KMS-11 (cell line): ENCODE measurements around the gene PGAM5.

Experiments
- H2AFZ ChIP-seq: fragments of 200-600 bp; sonication (generic); 2 replicates; pipeline ENCODE4 v1.6.1; 2016; ENCODE audit warnings: antibody characterized with exemption, mixed run types, low read depth
- H3K27ac ChIP-seq: fragments of 200-600 bp; sonication (generic); 2 replicates; pipeline ENCODE4 v1.6.1; 2016; ENCODE audit warnings: mild to moderate bottlenecking, mixed run types
- H3K27me3 ChIP-seq: fragments of 200-600 bp; sonication (generic); 2 replicates; pipeline ENCODE4 v1.6.1; 2017; ENCODE audit warnings: mild to moderate bottlenecking, low read depth, mixed run types, moderate library complexity; ENCODE audit not compliant: insufficient read depth
- H3K36me3 ChIP-seq: fragments of 200-600 bp; sonication (generic); 2 replicates; pipeline ENCODE4 v1.6.1; 2017; ENCODE audit warnings: mild to moderate bottlenecking, mixed run types; ENCODE audit not compliant: insufficient read depth
- H3K4me1 ChIP-seq: fragments of 200-600 bp; sonication (generic); 2 replicates; pipeline ENCODE4 v1.6.1; 2016; ENCODE audit warnings: mild to moderate bottlenecking, low read depth, mixed run types; ENCODE audit not compliant: poor library complexity, severe bottlenecking
- H3K4me2 ChIP-seq: fragments of 200-600 bp; sonication (generic); 2 replicates; pipeline ENCODE4 v1.7.0; 2016; ENCODE audit warnings: mild to moderate bottlenecking, mixed run types
- H3K4me3 ChIP-seq: fragments of 200-600 bp; sonication (generic); IDR thresholded peaks from 2 replicates; pipeline ENCODE4 v1.6.1; 2017; ENCODE audit warnings: low read depth, low read length, mixed read lengths; ENCODE audit not compliant: insufficient read depth
- H3K79me2 ChIP-seq: fragments of 200-600 bp; sonication (generic); 2 replicates; pipeline ENCODE4 v1.6.1; 2016; ENCODE audit warnings: low read depth, mixed run types; ENCODE audit not compliant: insufficient read depth
- H3K9ac ChIP-seq: fragments of 200-600 bp; sonication (generic); 2 replicates; pipeline ENCODE4 v1.6.1; 2016; ENCODE audit warnings: mild to moderate bottlenecking, mixed run types
- H4K20me1 ChIP-seq: fragments of 200-600 bp; sonication (generic); 2 replicates; pipeline ENCODE4 v1.6.1; 2016; ENCODE audit warnings: mild to moderate bottlenecking, mixed run types; ENCODE audit not compliant: insufficient read depth
- CTCF ChIP-seq: fragments of 200-600 bp; sonication (generic); conservative IDR thresholded peaks from 2 replicates; pipeline ENCODE4 v1.6.1; 2017; ENCODE audit warnings: low read depth, mild to moderate bottlenecking, antibody characterized with exemption, low read length, moderate library complexity, mixed read lengths

The PGAM5 gene

GRCh38 chr12:132695431-132695830 is 15.2 kb upstream of the PGAM5 start:
- TF ChIP-seq CTCF, result no peak
- no peak overlapping the region for H3K27ac ChIP-seq
- H3K9ac ChIP-seq, result no peak overlapping the region
- H2AFZ ChIP-seq, result no peak overlapping the region
- H3K36me3 ChIP-seq, result no peaks in the 10 kb centered on the region
- H4K20me1 ChIP-seq, result no peaks in the 10 kb centered on the region
- no peak overlapping the region for H3K4me3 ChIP-seq
- H3K27me3 ChIP-seq, result no peaks in the 10 kb centered on the region
- no peaks in the 10 kb centered on the region for H3K4me1 ChIP-seq
- no peaks in the 10 kb centered on the region for H3K79me2 ChIP-seq
- H3K4me2 ChIP-seq, result no peak overlapping the region

- no peak overlapping the region for H3K9ac ChIP-seq
- TF ChIP-seq CTCF, result no peak
- H2AFZ ChIP-seq, result no peak overlapping the region
- no peak overlapping the region for H3K4me2 ChIP-seq
- H3K4me1 ChIP-seq, result no peaks in the 10 kb centered on the region
- no peaks in the 10 kb centered on the region for H3K27me3 ChIP-seq
- no peak overlapping the region for H3K27ac ChIP-seq
- no peaks in the 10 kb centered on the region for H3K36me3 ChIP-seq
- H4K20me1 ChIP-seq, result no peaks in the 10 kb centered on the region
- no peak overlapping the region for H3K4me3 ChIP-seq
- H3K79me2 ChIP-seq, result no peaks in the 10 kb centered on the region
Measured at GRCh38 chr12:132698341-132698740, 12.3 kb upstream of the PGAM5 start.

- Histone ChIP-seq H3K27me3 (no peaks in the 10 kb centered on the region), H3K79me2 (no peaks in the 10 kb centered on the region), H4K20me1 (no peaks in the 10 kb centered on the region), H3K27ac (no peak overlapping the region), H3K4me3 (no peak overlapping the region), H3K9ac (no peak overlapping the region), H3K4me1 (no peaks in the 10 kb centered on the region), H3K4me2 (no peak overlapping the region), H3K36me3 (no peaks in the 10 kb centered on the region), H2AFZ (no peak overlapping the region)
- TF ChIP-seq CTCF, result no peak
Measured at GRCh38 chr12:132700212-132700822, 10.3 kb upstream of the PGAM5 start.

GRCh38 chr12:132702640-132703039 is 8.0 kb upstream of the PGAM5 start:
- H2AFZ ChIP-seq, result no peak overlapping the region
- no peaks in the 10 kb centered on the region for H3K36me3 ChIP-seq

More at GRCh38 chr12:132702640-132703039, 8.0 kb upstream of the PGAM5 start:
- Histone ChIP-seq H3K79me2 (no peaks in the 10 kb centered on the region), H3K4me2 (no peak overlapping the region), H4K20me1 (no peaks in the 10 kb centered on the region), H3K9ac (no peak overlapping the region), H3K27me3 (no peaks in the 10 kb centered on the region), H3K27ac (no peak overlapping the region), H3K4me1 (no peaks in the 10 kb centered on the region), H3K4me3 (no peak overlapping the region)
- no peak for TF ChIP-seq CTCF
